Measurements from ENCODE around the gene ZC2HC1C. TPM values are rescaled to one million over a fixed set of nuclear protein-coding genes. Genes with fewer than 3 reads are reported as not detected.

ZC2HC1C gene
- total and polyA plus RNA-seq, 10 of the 15 experiments (the other 5 are each of a cell fraction or from before 2014, with no cell fraction given), result 0.92 to 3.7 (median 1.6) TPM

DNA sequence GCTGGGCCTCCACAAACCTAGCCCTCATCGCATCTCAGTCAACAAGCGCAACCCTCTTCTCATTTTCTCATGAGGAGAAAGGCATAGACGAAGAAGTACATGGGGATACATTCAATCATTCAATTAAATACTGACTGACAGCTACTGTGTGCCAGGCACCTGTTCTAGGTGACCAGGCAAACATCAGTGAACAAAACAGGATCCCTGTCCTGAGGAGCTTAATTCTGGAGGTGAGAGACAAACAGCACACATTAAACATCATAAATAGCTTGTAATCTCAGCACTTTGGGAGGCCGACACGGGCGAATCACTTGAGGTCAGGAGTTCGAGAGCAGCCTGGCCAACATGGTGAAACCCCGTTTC, 5.3 kb upstream of the ZC2HC1C start:
- peak overlapping the region; percentile 60 for H3K27ac ChIP-seq (ENCODE audit: control insufficient read depth, insufficient read depth)
- peak overlapping the region; percentile 71 for H2AFZ ChIP-seq (ENCODE audit: control insufficient read depth, low read depth, low read length)
- peaks cover 5% of the 10 kb centered on the region for H3K4me1 ChIP-seq (ENCODE audit: control insufficient read depth, insufficient read depth, low read length)
- H3K79me2 ChIP-seq (ENCODE audit: control insufficient read depth, insufficient read depth, low read length), result peaks cover 20% of the 10 kb centered on the region
- ChIA-PET POLR2A (interaction anchor here (0.9 to 3.6 kb wide), 7 partner anchors 9 to 230 kb away, joined by 3 to 19 read pairs (median 4); partner anchors contain the start of gene MLH3), RAD21 (ENCODE audit: unreplicated experiment) (interaction anchor here (0.7 to 3.4 kb wide), 9 partner anchors 14 to 228 kb away, joined by 3 to 13 read pairs (median 5); partner anchors contain the start of genes EIF2B2 and MLH3), SMC1A (ENCODE audit: uncharacterized antibody, unreplicated experiment) (interaction anchor here (0.9 to 3.2 kb wide), 12 partner anchors 8 to 239 kb away, joined by 3 to 15 read pairs (median 5); partner anchors contain the start of genes MLH3 and NEK9), CTCF (interaction anchor here (0.8 to 2.7 kb wide), 8 partner anchors 11 to 204 kb away, joined by 3 to 13 read pairs (median 4); no protein-coding TSS in a partner anchor)
- H4K20me1 ChIP-seq (ENCODE audit: control insufficient read depth, insufficient read depth), result no peaks in the 10 kb centered on the region
- intact Hi-C loops (cut with micrococcal nuclease; ENCODE audit: unreplicated experiment), result no loop called here
- BruUV-seq (replicated peaks), result no TSS peak
- ATAC-seq, result peak; percentile 24
- no peak for FAIRE-seq
- H3K9ac ChIP-seq (ENCODE audit: control insufficient read depth, insufficient read depth, low read length), result peak overlapping the region; percentile 76
- H3K36me3 ChIP-seq (ENCODE audit: control insufficient read depth in 2 of 2, insufficient read depth in 2 of 2, low read length in 1 of 2), result no peaks in the 10 kb centered on the region; a peak in 1 of 4 replicates
- WGBS (ENCODE audit: insufficient coverage, insufficient replicate concordance, low lambda C conversion rate, missing lambda C conversion rate), result 63% methylated on average over 8 of the region's 8 CpGs
- peak overlapping the region; percentile 92 for H3K4me2 ChIP-seq (ENCODE audit: control insufficient read depth, insufficient read depth)
- no peaks in the 10 kb centered on the region for H3K27me3 ChIP-seq (replicated peaks in 1 of 2; ENCODE audit: control insufficient read depth in 2 of 2, insufficient read depth in 2 of 2, low read length in 1 of 2)
- no peaks in the 10 kb centered on the region; the same call in 2 of the 3 replicates for H3K9me3 ChIP-seq (replicated peaks; ENCODE audit: control insufficient read depth, insufficient read depth, low read length)
- TF ChIP-seq MXI1 (IDR thresholded peaks at IDR 0.05; ENCODE audit: low read depth, low read length), result no peak
- no peak for TF ChIP-seq RUNX3 (IDR thresholded peaks at IDR 0.05; ENCODE audit: low read length)
- TF ChIP-seq HDGF (IDR thresholded peaks at IDR 0.05), result no peak
- no peak for TF ChIP-seq ESRRA (IDR thresholded peaks at IDR 0.05; ENCODE audit: low read length)
- no peak for TF ChIP-seq NBN (IDR thresholded peaks at IDR 0.05)
- TF ChIP-seq, protein P1, sequence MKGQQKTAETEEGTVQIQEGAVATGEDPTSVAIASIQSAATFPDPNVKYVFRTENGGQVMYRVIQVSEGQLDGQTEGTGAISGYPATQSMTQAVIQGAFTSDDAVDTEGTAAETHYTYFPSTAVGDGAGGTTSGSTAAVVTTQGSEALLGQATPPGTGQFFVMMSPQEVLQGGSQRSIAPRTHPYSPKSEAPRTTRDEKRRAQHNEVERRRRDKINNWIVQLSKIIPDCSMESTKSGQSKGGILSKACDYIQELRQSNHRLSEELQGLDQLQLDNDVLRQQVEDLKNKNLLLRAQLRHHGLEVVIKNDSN (IDR thresholded peaks at IDR 0.05; ENCODE audit: borderline replicate concordance, extremely low read length, insufficient read depth, low read depth, low read length), result no peak
- TF ChIP-seq, protein P2, sequence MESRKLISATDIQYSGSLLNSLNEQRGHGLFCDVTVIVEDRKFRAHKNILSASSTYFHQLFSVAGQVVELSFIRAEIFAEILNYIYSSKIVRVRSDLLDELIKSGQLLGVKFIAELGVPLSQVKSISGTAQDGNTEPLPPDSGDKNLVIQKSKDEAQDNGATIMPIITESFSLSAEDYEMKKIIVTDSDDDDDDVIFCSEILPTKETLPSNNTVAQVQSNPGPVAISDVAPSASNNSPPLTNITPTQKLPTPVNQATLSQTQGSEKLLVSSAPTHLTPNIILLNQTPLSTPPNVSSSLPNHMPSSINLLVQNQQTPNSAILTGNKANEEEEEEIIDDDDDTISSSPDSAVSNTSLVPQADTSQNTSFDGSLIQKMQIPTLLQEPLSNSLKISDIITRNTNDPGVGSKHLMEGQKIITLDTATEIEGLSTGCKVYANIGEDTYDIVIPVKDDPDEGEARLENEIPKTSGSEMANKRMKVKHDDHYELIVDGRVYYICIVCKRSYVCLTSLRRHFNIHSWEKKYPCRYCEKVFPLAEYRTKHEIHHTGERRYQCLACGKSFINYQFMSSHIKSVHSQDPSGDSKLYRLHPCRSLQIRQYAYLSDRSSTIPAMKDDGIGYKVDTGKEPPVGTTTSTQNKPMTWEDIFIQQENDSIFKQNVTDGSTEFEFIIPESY (IDR thresholded peaks at IDR 0.05), result no peak
- DNase-seq (ENCODE audit: low read depth, low spot score), result no peak
- H3K4me3 ChIP-seq, result peak overlapping the region; percentile 98
- in situ Hi-C loops (cut with MboI), result no loop called here

All from GM12878 (cell line).